ENCODE data around the gene NEMP2. TPM values are rescaled to one million over a fixed set of nuclear protein-coding genes. Genes with fewer than 3 reads are reported as not detected.

The NEMP2 gene
- polyA plus RNA-seq, 6 donors from 2014 or later: 7.1 to 18.5 (median 9.4) TPM

Other genes with a start within 250 kb of the NEMP2 start
- 10 to 100 TPM; 11.6 to 31.7 (median 22.4) TPM for gene HIBCH, start 214.9 kb downstream of the NEMP2 start, polyA plus RNA-seq (ENCODE audit: low read depth in 6 of 6)
- gene INPP1, start 191.1 kb downstream of the NEMP2 start, polyA plus RNA-seq (ENCODE audit: low read depth in 6 of 6): 1 to 10 TPM in 5 of 6 donors, not detected in 1; 1.3 to 4.4 (median 3.4) TPM
- 10 to 100 TPM in 4 of 6 donors, 1 to 10 TPM in 2; 2.0 to 16.7 (median 12.0) TPM for gene MFSD6, start 126.4 kb downstream of the NEMP2 start, polyA plus RNA-seq (ENCODE audit: low read depth in 6 of 6)
- gene NAB1, start 114.4 kb upstream of the NEMP2 start, polyA plus RNA-seq (ENCODE audit: low read depth in 6 of 6): 1 to 10 TPM; 2.3 to 5.8 (median 3.0) TPM

Measured in naive B cell (primary cell).